Measurements from ENCODE around the gene GPR132.

GPR132 gene

DNA sequence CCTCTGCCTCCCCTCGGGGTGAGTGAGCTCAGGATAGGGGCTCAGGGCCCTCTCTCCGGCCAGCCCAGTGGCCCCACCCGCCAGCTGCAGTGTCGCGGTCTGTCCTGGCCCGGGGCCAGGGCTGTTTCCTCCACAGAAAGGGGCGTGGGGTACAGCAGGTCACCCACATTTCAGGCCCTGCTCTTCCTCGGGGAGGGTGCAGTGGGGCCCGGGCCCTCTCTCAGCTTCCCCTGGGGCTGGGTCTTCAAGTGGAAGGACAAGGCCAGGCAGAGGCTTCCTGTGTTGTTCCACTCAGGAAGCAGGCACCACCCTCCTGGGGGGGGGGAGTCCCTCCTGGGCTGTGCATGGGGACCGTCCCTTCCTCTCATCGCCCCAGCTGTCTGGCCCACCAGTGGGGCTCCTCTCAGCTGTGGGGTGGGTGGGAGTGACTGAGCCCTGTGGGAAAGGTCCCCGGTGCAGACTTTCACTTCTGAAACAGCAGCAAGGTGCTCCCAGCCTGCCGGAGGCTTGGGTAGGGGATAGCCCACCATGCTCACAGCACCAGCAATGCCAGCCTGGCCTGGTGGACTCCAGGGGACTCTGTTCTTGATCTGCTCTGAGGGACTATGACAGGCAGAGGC is 3.7 kb downstream of the GPR132 start:
- DNase-seq (ENCODE audit: low spot score): no peak

DNA sequence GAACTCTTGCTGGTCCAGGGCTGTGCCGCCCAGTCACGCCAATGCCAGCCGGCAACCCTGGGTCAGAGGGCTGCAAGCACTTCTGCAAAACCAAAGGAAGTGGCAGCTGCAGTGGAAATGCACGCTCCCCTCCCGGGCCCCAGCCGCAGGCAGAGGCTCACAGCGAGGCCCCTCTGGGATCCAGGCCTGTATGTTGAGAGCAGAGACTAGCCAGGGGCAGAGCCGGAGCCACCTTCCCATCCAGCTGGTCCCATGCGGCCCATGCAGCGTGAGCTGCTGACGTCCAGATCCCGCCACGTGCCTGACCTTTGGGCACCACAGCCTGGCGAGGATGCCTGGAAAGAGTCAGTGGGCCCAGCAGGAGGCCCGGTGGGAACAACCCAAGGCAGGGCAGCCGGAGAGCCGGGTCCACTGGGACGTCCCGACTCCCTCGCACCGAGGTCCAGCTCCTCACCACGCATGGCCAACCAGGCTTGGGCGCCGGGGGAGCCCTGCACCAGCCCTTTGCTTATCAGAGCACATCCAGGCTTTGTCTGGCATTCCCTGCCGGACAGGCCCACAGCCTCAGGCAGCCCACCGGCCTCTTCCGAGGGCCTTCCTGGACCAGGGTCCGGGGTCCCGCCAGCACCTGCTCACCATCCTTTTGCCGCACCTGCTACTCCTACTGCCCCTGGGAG is 4.3 kb downstream of the GPR132 start:
- DNase-seq (ENCODE audit: low spot score): no peak

DNA sequence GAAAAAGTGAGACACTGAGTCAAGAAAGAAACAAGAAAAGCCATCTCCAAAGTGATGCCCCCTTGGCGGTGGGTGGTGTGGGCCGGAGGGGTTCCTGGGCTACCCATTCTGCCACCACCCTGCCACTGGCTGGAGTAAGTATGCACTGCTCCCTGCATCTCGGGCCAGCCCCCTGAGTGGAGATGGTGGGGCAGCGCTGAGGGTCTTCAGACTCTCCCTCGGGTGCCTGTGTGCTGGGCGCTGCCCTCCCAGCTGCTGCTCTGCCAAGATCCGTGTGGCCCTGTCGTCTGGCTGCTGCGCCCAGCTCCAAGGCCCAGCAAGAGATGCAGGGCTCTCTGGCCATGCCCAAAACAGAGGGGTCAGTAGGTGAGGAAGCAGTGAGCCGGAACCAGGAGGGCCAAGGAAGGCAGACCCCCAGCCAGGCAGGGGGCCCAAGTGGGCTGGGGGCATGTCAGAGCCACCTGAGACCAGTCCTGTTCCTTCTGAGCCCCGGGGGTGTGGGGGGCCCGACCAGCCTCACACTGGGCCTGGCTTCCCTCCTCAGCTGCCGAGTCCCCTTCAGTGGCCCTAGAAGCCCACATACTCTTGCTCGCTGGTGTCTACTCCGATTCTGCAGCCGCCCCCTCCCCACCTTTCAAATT is 5.2 kb downstream of the GPR132 start:
- DNase-seq (ENCODE audit: low spot score): no peak

DNA sequence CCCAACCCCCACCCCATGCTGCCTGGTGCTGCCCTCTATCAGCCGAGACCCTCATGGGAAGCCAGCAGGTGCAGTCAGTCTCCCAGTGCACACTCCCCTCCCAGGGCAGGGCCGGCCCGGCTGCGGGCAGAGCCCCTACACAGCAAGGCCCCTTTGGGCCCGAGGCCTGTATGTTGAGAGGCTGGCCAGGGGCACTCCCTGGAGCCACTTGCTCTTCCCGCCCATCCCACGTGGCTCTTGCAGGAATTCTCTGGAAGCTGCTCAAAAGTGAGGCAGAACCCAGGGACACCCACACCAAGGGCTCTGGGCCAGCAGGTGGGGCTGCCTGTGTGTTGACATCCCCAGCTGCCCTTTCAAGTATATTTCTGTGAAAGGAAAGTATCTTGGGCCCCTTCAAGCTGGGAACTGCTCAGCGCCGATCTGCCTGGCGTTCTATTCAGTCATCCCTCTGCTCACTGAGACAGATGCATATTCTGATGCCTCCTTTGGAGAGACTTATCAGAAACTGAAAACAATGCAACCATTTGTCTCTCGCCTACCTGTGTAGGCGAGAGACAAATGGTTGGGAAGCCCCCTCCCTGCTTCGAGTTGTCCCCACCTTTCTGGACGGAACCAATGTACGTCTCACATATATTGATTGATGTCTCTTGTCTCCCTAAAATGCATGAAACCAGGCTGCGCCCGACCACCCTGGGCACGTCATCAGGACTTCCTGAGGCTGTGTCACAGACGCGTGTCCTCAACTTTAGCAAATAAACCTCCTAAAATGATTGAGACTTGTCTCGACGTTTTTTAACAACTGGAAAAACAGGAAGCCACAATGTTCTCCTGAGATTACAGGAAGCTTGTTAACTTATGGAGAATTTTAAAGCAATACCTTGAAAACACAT is 6.0 kb downstream of the GPR132 start:
- no peak for DNase-seq (ENCODE audit: low spot score)

DNA sequence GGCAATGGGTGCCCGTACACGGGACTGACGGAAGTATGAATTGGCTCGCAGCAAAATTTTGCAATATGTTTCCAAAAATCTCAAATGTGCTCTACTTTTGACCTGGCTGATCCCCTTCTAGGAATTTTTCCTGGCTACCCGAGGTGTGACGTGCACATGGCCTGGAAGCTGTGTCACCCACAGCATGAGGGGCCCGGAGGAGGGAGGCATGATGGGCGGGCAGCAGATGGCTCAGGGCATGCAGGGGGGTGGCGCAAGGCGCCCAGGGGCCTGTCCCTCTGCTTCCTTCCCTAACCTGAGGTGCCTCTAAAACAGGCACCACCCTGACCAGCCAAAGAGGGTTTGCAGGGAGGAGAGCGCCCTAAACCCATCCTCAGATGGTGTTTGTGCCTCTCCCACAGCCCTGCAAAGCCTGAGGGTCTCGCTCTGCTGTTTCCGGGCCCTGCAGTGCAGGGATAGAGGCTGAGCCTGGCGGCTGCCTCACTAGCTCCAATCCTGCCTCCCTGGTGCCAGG is 6.7 kb downstream of the GPR132 start:
- DNase-seq (ENCODE audit: low spot score): no peak

DNA sequence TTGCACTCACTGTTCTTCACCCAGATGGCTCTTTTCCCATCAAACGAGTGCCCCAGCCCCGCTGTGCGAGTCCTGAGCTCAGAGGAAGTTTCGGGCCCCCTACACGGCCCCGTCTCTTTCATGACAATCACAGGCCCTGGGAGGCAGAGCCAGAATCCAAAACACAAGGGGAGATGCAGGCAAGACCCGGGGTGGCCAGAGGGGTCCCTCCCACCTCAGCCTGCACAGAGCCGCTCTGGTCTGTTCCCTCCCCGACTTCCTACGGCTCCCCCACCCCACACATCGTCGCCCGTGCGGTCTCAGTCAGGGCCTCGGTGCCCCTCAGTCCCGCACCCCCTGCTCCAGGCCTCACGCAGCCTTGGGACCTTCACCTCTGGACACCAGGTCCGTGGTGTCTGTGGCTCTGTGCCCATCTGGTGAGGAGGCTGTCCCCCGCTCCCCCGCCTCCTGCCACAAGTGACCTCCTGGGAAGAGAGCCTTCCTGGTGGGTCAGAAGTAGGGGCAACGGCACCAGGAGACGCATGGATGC is 8.9 kb downstream of the GPR132 start:
- DNase-seq (ENCODE audit: low spot score): no peak

DNA sequence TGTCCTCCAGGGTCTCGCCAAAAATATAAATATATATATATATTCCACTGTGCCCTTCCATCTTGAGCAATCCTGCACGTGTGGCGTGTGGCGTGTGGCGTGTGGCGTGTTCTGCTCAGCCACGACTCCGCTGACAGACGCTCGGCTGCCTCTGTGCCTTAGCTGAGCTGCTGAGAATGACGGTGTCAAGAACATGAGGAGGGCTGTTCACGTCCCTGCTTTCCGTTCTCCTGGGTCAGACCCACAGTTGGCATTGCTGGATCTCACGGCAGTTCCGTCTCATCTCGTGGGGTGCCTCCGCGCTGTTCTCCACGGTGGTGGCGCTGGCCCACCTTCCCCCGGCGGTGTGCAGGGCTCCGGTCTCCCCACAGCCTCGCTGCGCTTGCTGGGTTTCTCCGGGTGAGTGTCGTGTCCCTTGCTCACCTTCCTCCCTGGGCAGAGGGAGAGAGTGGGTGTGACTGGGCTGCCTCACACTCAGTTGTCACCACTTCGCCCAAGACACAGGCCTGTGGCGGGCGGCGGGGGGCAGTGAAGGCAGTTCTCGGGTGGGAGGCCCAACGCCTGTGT is 9.4 kb downstream of the GPR132 start:
- DNase-seq (ENCODE audit: low spot score): no peak

DNA sequence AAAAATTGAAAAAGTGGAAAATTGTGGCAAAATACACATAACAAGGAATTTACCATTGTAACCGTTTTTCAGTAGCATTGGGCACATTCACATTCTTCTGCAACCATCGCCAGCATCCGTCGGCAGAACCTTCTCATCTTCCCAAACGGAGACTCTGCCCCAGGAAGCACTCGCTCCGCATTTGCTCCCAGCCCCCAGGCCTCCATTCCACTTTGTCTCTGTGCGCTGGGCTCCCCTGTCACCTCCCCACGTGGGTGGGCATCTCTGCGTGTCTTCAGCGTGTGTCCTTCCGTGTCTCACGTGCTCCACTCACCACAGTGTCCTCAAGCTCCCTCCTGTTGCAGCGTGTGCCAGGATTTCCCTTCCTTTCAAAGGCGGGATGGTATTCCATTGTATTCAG is 9.9 kb downstream of the GPR132 start:
- no peak for DNase-seq (ENCODE audit: low spot score)

DNA sequence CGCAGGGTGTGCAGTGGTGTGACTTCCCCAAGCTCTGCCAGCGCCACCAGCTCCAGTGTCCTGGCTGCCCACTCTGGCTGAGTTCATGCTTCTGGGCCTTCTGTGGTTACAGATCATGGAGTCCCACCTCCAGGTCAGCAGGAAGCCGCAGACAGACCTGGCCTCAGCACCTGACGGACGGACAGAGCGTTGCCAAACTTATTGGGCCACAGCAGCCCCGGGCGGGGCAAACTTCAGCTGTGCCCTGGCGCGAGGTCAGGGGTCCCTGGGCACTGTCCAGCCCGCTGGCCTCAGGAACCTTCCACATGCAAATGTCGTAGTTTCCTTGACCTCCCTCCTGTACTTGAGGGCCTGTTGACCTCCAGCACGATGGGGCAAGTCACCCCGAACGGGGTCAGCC is 11.2 kb downstream of the GPR132 start:
- no peak for DNase-seq (ENCODE audit: low spot score)

DNA sequence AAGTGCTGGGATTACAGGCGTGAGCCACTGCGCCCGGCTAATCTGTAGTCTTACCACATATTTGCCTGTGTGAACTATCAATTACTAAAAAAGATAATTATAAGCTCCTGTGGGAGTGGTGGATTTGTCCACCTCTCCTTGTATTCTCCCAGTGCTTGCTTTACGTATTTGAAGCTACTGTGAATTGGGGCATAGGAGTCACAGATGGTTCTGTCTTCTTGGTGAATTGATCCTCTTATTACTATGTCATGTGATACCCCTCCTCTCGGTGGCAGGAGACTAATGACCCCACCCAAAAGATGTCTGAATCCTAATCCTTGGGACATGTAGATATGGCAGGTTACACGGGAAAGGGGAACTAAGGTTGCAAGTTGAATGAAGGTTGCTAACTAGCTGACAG is 11.8 kb downstream of the GPR132 start:
- no peak for DNase-seq (ENCODE audit: low spot score)

DNA sequence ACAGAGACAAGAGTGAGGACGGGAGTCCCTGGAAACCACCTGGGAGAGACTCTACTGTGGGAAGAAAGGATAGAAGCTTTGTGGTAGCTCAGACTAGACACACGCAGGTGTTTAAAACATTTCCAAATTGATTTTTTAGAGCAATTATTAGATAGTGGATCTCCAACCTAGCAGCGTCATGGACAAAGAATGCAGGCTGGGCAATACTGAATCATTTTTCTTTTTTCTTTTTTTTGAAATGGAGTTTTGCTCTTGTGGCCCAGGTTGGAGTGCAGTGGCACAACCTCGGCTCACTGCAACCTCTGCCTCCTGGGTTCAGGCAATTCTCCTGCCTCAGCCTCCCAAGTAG is 13.1 kb downstream of the GPR132 start:
- DNase-seq (ENCODE audit: low spot score): no peak

DNA sequence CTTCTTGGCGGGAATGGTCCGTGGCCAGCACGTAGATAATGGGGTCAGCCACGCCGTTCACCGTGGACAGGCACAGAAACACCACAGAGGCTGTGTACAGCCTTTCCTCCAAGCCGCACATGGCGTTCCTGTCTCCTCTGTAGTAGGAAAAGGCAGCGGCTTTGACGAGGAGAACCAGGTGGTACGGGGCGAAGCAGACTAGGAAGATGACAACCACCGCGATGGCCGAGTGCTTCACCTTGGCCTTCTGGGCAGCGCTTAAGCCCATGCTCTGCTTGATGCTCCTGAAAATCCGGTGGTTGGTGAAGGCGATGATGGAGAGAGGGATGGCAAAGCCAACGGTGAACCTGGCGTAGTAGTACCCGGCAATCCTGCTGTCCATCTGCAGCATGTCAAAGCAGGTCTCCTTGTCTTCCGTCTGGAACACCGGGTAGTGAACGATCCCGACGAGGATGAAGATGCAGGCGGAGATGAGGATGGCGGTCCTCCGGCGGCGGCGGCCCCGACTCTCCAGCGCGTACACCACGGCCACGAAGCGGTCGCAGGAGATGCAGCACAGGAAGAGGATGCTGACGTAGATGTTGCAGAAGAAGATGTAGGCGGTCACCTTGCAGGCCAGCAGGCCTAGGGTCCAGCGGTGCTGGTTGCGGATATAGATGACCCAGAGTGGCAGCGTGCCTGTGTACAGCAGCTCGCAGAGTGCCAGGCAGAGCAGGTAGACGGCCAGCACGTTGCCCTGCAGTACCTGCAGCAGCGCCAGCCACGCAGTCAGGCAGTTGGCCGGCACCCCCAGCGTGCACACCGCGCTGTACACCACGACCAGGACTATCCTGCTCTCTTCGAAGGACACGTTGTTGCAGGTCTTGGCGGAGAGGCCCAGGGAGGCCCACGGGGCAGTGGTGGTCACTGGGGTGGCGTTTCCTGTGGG is 13.8 kb downstream of the GPR132 start:
- no peak for DNase-seq (ENCODE audit: low spot score)

DNA sequence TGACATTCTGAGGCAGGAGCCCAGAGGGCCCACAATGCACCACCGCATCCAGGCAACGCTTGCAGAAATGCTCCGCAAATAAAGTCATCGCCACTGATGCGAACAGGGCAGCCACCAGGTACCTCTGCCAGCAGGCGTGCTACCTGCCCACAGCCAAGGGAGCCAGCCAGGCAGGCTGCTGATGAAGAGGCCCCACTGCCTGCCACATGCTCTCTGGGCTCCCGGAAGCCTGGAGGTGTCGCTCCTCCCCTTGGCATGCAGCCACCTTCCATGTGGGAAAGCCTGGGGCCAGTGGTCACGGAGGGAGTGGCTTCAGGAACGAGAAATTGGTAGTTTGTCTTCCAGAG is 14.7 kb downstream of the GPR132 start:
- DNase-seq (ENCODE audit: low spot score): no peak

DNA sequence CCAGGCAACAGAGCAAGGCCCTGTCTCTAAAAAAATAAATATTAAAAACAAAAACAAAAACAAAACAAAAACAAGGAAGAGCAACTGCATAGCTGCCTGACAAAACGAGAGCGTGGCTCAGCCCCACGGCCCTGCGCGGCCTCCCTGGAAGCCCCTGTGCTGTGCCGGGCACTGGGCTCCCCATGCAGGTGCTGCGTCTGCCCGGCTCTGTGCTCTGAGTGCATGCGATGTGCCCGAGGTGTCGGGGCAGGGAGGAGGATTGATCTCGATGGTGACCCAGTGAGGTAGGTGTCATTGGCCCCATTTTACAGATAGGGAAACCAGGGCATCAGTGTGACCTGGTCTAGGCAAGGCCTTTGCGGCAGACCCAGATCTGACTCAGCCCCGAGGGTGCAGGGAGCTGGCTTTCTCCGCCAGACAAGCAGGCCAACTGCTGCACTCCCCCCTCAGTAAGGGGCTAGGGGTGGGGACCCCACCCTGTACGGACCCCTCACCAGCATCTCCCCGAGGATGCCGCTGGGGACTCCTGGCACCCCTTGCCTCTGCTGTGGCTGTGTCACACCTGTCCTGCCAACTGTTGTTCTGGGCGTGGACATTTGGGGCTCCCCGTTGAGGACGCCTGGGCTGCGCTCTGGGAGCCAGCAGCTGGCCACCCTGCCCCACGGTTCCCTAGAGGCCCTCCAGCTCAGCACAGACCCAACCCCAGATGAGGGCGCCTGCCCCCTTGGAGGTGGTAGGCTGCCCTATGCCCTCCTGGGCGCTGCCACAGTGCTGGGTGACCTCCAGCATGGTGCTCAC is 15.3 kb downstream of the GPR132 start:
- DNase-seq (ENCODE audit: low spot score): no peak

DNA sequence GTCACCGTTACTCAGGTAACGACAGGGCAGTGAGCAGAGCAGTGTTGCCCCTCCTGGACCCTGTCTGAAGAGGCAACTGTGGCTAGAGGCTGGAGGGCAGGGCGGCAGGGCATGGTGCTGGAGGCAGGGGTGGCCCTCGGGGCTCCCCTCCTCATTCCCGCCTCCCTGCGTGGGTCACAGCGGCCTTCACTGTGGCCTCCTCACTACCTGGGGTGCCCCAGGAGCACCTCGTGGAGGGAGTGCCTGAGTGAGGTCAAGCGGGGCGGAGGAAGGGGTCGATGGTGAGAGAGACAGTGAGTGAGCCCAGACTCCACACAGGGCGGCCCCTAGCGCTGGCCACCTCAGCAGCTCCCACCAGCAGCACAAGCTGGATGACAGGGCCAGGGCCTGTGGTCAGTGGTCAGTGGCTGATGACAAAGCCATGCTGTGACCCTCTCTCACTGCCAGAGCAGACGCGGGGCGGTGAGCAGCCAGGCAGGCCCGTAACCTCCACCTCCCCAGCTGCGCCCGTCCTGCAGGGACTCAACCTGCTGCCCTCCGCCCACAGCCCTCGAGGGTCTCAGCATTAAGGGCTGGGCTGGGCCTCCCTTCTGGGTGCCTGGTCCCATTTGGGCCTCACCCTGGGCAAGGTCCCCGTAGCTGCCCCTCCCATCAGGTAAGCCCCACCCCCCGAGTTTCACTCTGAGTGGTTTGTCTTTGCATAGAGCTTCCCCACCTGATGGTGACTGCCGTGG is 17.8 kb downstream of the GPR132 start:
- DNase-seq (ENCODE audit: low spot score): no peak

DNA sequence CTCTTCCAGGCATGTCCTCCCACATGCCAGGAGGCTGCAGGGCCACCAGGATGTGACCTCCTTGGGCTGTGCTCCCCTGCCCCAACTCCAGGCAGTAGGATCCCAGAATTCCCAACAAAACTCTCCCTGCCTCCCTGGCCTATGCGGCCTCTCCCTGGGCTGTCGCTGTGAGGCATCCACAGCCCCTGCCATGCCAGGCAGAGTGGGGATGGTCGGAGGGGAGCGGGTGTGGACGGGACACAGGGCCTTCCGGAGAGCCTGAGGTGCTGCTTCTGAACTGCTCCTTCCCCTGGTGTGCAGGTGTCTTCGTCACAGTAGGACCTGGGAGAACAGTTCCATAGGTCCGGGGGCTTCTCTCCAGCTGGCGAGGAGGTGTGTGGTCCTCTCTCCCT is 18.3 kb downstream of the GPR132 start:
- no peak for DNase-seq (ENCODE audit: low spot score)

DNA sequence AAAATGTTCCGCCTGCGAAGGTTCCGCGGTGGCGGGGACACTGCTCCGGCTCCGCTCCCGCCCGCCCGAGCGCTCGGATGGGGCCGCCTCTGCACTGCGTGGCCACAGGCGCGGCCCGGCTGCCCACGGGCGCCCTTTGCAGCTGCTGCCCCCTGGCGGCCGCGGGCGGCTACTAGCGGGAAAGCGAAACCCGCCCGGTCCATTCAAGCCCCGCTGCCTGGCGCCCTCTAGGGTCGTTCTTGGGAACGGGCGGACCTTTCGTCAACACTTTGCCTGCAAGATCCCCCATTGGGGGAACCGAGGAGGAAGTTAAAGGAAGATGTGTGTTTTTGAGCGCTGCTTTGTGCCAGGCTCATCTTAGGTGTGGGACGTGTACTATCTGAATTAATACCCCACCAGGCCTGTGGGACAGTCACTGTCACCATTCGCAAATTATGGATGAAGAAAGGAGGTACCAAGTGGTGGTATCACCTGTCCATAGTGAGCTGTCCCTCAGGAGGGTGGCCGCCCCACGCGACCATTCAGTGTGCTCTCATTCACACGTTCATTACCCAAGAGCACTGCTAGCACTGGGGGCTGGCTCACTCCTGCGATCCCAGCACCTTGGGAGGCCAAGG is 19.4 kb downstream of the GPR132 start:
- DNase-seq (ENCODE audit: low spot score): peak; percentile 79

DNA sequence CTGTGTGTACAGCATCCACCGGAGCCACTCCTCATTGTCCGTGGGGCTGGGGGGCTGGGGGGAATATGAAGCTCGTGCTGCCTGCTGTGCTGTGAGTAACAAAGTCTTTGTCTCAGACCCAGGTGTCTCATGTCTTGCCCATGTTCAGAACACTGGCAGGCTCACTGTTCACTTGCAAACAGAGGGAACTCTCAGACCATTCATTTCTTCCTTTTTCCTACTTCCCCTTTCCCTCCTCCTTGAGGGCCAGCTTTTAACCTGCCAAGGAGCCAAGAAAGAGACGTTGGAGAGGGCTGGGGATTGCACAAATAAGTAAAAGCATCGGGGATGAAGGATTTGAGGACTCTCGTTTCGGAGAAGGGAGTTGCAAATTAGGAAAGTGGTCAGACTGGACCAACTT is 21.6 kb downstream of the GPR132 start:
- no peak for DNase-seq (ENCODE audit: low spot score)

DNA sequence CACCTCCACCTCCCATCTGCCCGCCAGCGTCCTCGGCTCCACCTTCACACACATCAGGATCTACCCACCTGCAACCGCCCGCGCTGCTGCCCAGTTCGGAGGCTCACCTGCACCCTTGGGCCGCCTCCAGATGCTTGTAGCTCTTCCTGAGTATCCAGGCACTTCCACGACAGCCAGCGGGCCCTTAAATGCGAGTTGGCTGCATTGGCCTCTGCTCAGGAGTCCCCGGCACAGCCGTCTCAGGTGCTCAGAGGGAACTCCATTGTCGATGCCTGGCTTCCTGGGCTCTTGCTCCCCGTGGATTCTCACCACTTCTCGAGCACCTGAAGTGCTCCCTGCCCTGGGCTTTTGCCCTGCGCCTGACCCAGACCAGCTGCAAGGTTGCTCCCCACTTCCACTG is 22.4 kb downstream of the GPR132 start:
- DNase-seq (ENCODE audit: low spot score): no peak
